ENCODE data around the gene TCEAL7. TPM values are rescaled to one million over a fixed set of nuclear protein-coding genes. Genes with fewer than 3 reads are reported as not detected.

Gene TCEAL7
- total RNA-seq: 43.2 and 54.9 TPM in 2 replicates

GRCh38 chrX:103329991-103330390 is at the start of gene TCEAL7:
Gene TCEAL7, plus strand, starts transcription at chrX:103330239. Its CDS starts 1,165 bp downstream, at chrX:103331404.

GRCh38 chrX:103310555-103311398 is 19.3 kb upstream of the TCEAL7 start, which contains the start of gene BEX2:
Gene BEX2, minus strand, starts transcription at chrX:103310990. Its CDS starts 1,014 bp downstream, at chrX:103309976.

GRCh38 chrX:103356130-103356798 is 26.2 kb downstream of the TCEAL7 start, which contains the start of gene TCEAL9:
Gene TCEAL9, plus strand, starts transcription at chrX:103356506. Its CDS starts 1,179 bp downstream, at chrX:103357685.

GRCh38 chrX:103376118-103376978 is 46.3 kb downstream of the TCEAL7 start, which contains the start of gene BEX3:
Gene BEX3, plus strand, starts transcription at chrX:103376538. Its CDS starts 984 bp downstream, at chrX:103377522.

Other genes with a start within 250 kb of the TCEAL7 start
- gene NXF3, start 237.1 kb upstream of the TCEAL7 start, total RNA-seq: not detected in 2 replicates
- gene BEX4, start 115.1 kb upstream of the TCEAL7 start, total RNA-seq: 12.4 and 17.9 TPM in 2 replicates
- 82.2 and 105 TPM in 2 replicates for gene TCEAL8, start 75.1 kb upstream of the TCEAL7 start, total RNA-seq
- not detected in 2 replicates for gene TCEAL5, start 53.5 kb upstream of the TCEAL7 start, total RNA-seq
- gene BEX2, start 19.2 kb upstream of the TCEAL7 start, total RNA-seq: 1.2 TPM in 1 of 2 replicates, not detected in the other
- 73.2 and 117 TPM in 2 replicates for gene TCEAL9, start 26.3 kb downstream of the TCEAL7 start, total RNA-seq
- gene BEX3, start 46.3 kb downstream of the TCEAL7 start, total RNA-seq: 264 and 317 TPM in 2 replicates
- gene RAB40A, start 189.2 kb downstream of the TCEAL7 start, total RNA-seq: not detected in 2 replicates

Measured in myometrial cell (primary cell).